22Rv1 (cell line): Measurements from ENCODE around the gene PARVB.

ENCODE experiments used
- CTCF ChIP-seq: fragments of 450-650 bp; IDR thresholded peaks from 2 replicates; pipeline ENCODE4 v1.5.1; 2017; ENCODE audit warnings: mild to moderate bottlenecking
- ZFX ChIP-seq: fragments of 450-650 bp; IDR thresholded peaks from 2 replicates; pipeline ENCODE4 v1.6.1; 2017; ENCODE audit warnings: antibody characterized with exemption, borderline replicate concordance

GRCh38 chr22:43983808-43984207 is 40.3 kb upstream of the PARVB start:
- TF ChIP-seq CTCF (no peak), ZFX (no peak)
